Activated CD4-positive, alpha-beta T cell treated with anti-CD3 and anti-CD28 coated beads, Interleukin-2, amount 10 ng/mL, durations not matched to agents 7 days and 5 days (primary cell): ENCODE measurements around the gene CST2. TPM values are rescaled to one million over a fixed set of nuclear protein-coding genes. Genes with fewer than 3 reads are reported as not detected.
"Not testable (repeated sequence)": the region's sequence is repeated elsewhere in the genome, so short reads cannot be mapped to it uniquely, and the experiment has no call there.

Experiments used
- CTCF ChIA-PET: fragments of 350-600 bp; sonication (Branson Sonifier 250); formaldehyde crosslinking; loops from one replicate; lab custom pipeline; 2021; ENCODE audit warnings: antibody characterized with exemption; lab: Charles Lee
- POLR2A ChIA-PET: fragments of 350-600 bp; sonication (Branson Sonifier 250); formaldehyde crosslinking; loops from one replicate; lab custom pipeline; 2021; ENCODE audit warnings: antibody characterized with exemption; lab: Charles Lee
- DNase-seq: peaks from one replicate; pipeline ENCODE4 v3.0.0-alpha.2; 2020
- H3K27ac Mint-ChIP-seq: one replicate; pipeline ENCODE4 v1.8.0; 2021; ENCODE audit warnings: mild to moderate bottlenecking, moderate library complexity, mixed read lengths
- H3K27me3 Mint-ChIP-seq: one replicate; pipeline ENCODE4 v1.8.0; 2021; ENCODE audit warnings: mixed read lengths
- H3K36me3 Mint-ChIP-seq: one replicate; pipeline ENCODE4 v1.8.0; 2021; ENCODE audit warnings: low read depth, mixed read lengths
- H3K4me1 Mint-ChIP-seq: one replicate; pipeline ENCODE4 v1.8.0; 2021; ENCODE audit warnings: mixed read lengths
- H3K4me3 Mint-ChIP-seq: one replicate; pipeline ENCODE4 v1.8.0; 2021; ENCODE audit warnings: mild to moderate bottlenecking, moderate library complexity, mixed read lengths
- H3K9me3 Mint-ChIP-seq: one replicate; pipeline ENCODE4 v1.8.0; 2021; ENCODE audit warnings: mixed read lengths
- total RNA-seq, 2 experiments: library from RNA; stranded (reverse); gene quantifications; one replicate each; pipeline ENCODE4 v1.2.3, GENCODE V29; 2021

CST2 gene
- total RNA-seq = not detected

- Mint-ChIP-seq H3K27me3 (no peaks in the 10 kb centered on the region), H3K27ac (no peak within 1 kb of the TSS), H3K4me1 (no peaks in the 10 kb centered on the region), H3K9me3 (no peaks in the 10 kb centered on the region), H3K36me3 (no peaks in the 10 kb centered on the region), H3K4me3 (no peak within 1 kb of the TSS)
- ChIA-PET POLR2A (no interaction called here), CTCF (no interaction called here)
- no peak for DNase-seq
These were observed at the start of gene CST2 for GRCh38 chr20:23826541-23827021. Gene CST2 (minus strand): TSS chr20:23826729. CDS start chr20:23826660, 69 bp downstream.

- POLR2A ChIA-PET = no interaction called here
- no peaks in the 10 kb centered on the region for H3K9me3 Mint-ChIP-seq
These were observed 49.2 kb upstream of the CST2 start for GRCh38 chr20:23875606-23876237.

GRCh38 chr20:23874747-23875146, 48.2 kb upstream of the CST2 start:
- Mint-ChIP-seq H3K27ac (peak overlapping the region; percentile 65), H3K4me3 (no peak overlapping the region), H3K36me3 (no peaks in the 10 kb centered on the region), H3K9me3 (no peaks in the 10 kb centered on the region), H3K27me3 (no peaks in the 10 kb centered on the region), H3K4me1 (peaks cover 34% of the 10 kb centered on the region)
- POLR2A ChIA-PET = no interaction called here
- CTCF ChIA-PET = no interaction called here
- no peak for DNase-seq

More at GRCh38 chr20:23875606-23876237, 49.2 kb upstream of the CST2 start:
- DNase-seq = no peak
- Mint-ChIP-seq H3K27me3 (peaks cover 2% of the 10 kb centered on the region), H3K36me3 (no peaks in the 10 kb centered on the region), H3K4me3 (no peak overlapping the region), H3K27ac (no peak overlapping the region), H3K4me1 (peaks cover 27% of the 10 kb centered on the region)
- CTCF ChIA-PET = no interaction called here

GRCh38 chr20:23873370-23874015, 47.0 kb upstream of the CST2 start:
- peak overlapping the region; percentile 87 for H3K27ac Mint-ChIP-seq
- H3K27me3 Mint-ChIP-seq = no peaks in the 10 kb centered on the region
- no peak overlapping the region for H3K4me3 Mint-ChIP-seq
- H3K36me3 Mint-ChIP-seq = no peaks in the 10 kb centered on the region
- peaks cover 36% of the 10 kb centered on the region for H3K4me1 Mint-ChIP-seq
- DNase-seq = peak; percentile 33
- ChIA-PET POLR2A (no interaction called here), CTCF (no interaction called here)
- H3K9me3 Mint-ChIP-seq = no peaks in the 10 kb centered on the region

- DNase-seq = no peak
- ChIA-PET CTCF (no interaction called here), POLR2A (no interaction called here)
- Mint-ChIP-seq H3K4me1 (peaks cover 36% of the 10 kb centered on the region), H3K4me3 (no peak overlapping the region), H3K36me3 (no peaks in the 10 kb centered on the region), H3K9me3 (no peaks in the 10 kb centered on the region), H3K27ac (no peak overlapping the region), H3K27me3 (no peaks in the 10 kb centered on the region)
These were observed 45.5 kb upstream of the CST2 start for GRCh38 chr20:23872065-23872464.

- Mint-ChIP-seq H3K27ac (no peak overlapping the region), H3K4me3 (no peak overlapping the region), H3K9me3 (no peaks in the 10 kb centered on the region), H3K27me3 (no peaks in the 10 kb centered on the region), H3K4me1 (peaks cover 36% of the 10 kb centered on the region), H3K36me3 (no peaks in the 10 kb centered on the region)
- no peak for DNase-seq
- ChIA-PET POLR2A (no interaction called here), CTCF (no interaction called here)
These were observed 43.9 kb upstream of the CST2 start for GRCh38 chr20:23870461-23870860.

GRCh38 chr20:23869520-23869919, 43.0 kb upstream of the CST2 start:
- ChIA-PET CTCF (no interaction called here), POLR2A (no interaction called here)
- Mint-ChIP-seq H3K36me3 (no peaks in the 10 kb centered on the region), H3K9me3 (no peaks in the 10 kb centered on the region), H3K4me1 (peaks cover 28% of the 10 kb centered on the region), H3K27ac (no peak overlapping the region), H3K4me3 (no peak overlapping the region), H3K27me3 (no peaks in the 10 kb centered on the region)
- no peak for DNase-seq

- H3K4me1 Mint-ChIP-seq = peaks cover 16% of the 10 kb centered on the region
- H3K27ac Mint-ChIP-seq = no peak overlapping the region
- no peaks in the 10 kb centered on the region for H3K27me3 Mint-ChIP-seq
- no peaks in the 10 kb centered on the region for H3K36me3 Mint-ChIP-seq
- no peak for DNase-seq
- CTCF ChIA-PET = no interaction called here
- H3K9me3 Mint-ChIP-seq = no peaks in the 10 kb centered on the region
- no peak overlapping the region for H3K4me3 Mint-ChIP-seq
- POLR2A ChIA-PET = no interaction called here
These were observed 41.8 kb upstream of the CST2 start for GRCh38 chr20:23868321-23868720.

- H3K9me3 Mint-ChIP-seq = no peaks in the 10 kb centered on the region
- POLR2A ChIA-PET = no interaction called here
- DNase-seq = no peak
- no peak overlapping the region for H3K27ac Mint-ChIP-seq
- peaks cover 8% of the 10 kb centered on the region for H3K4me1 Mint-ChIP-seq
- H3K36me3 Mint-ChIP-seq = no peaks in the 10 kb centered on the region
- no peak overlapping the region for H3K4me3 Mint-ChIP-seq
- H3K27me3 Mint-ChIP-seq = no peaks in the 10 kb centered on the region
- CTCF ChIA-PET = no interaction called here
These were observed 40.7 kb upstream of the CST2 start for GRCh38 chr20:23867152-23867776.

- DNase-seq, H3K9me3 Mint-ChIP-seq, H3K4me1 Mint-ChIP-seq, POLR2A ChIA-PET, H3K27me3 Mint-ChIP-seq, CTCF ChIA-PET, H3K4me3 Mint-ChIP-seq, H3K36me3 Mint-ChIP-seq, H3K27ac Mint-ChIP-seq: not testable (repeated sequence)
These were observed 34.2 kb upstream of the CST2 start for GRCh38 chr20:23860771-23861170.

GRCh38 chr20:23857962-23858595, 31.6 kb upstream of the CST2 start:
- ChIA-PET POLR2A (no interaction called here), CTCF (no interaction called here)
- H3K36me3 Mint-ChIP-seq = no peaks in the 10 kb centered on the region
- no peaks in the 10 kb centered on the region for H3K27me3 Mint-ChIP-seq
- H3K4me1 Mint-ChIP-seq = no peaks in the 10 kb centered on the region
- DNase-seq = no peak
- no peak overlapping the region for H3K27ac Mint-ChIP-seq
- H3K9me3 Mint-ChIP-seq = no peaks in the 10 kb centered on the region
- H3K4me3 Mint-ChIP-seq = no peak overlapping the region

- Mint-ChIP-seq H3K27me3 (no peaks in the 10 kb centered on the region), H3K4me3 (no peak overlapping the region), H3K27ac (no peak overlapping the region), H3K4me1 (no peaks in the 10 kb centered on the region), H3K36me3 (no peaks in the 10 kb centered on the region), H3K9me3 (no peaks in the 10 kb centered on the region)
- ChIA-PET POLR2A (no interaction called here), CTCF (no interaction called here)
- no peak for DNase-seq
These were observed 30.2 kb upstream of the CST2 start for GRCh38 chr20:23856736-23857135.

- H3K4me1 Mint-ChIP-seq = no peaks in the 10 kb centered on the region
- no peak overlapping the region for H3K4me3 Mint-ChIP-seq
- H3K27ac Mint-ChIP-seq = no peak overlapping the region
- no peaks in the 10 kb centered on the region for H3K9me3 Mint-ChIP-seq
- DNase-seq = no peak
- CTCF ChIA-PET = no interaction called here
- no peaks in the 10 kb centered on the region for H3K36me3 Mint-ChIP-seq
- POLR2A ChIA-PET = no interaction called here
- no peaks in the 10 kb centered on the region for H3K27me3 Mint-ChIP-seq
These were observed 29.7 kb upstream of the CST2 start for GRCh38 chr20:23856226-23856625.
